Hepatocyte (in vitro differentiated cells): Measurements from ENCODE around the gene SLC12A8. TPM values are rescaled to one million over a fixed set of nuclear protein-coding genes. Genes with fewer than 3 reads are reported as not detected.
A peak's percentile ranks its signal among the peaks of the same experiment; 100 is the strongest.

Experiments used
- DNase-seq: peaks from one replicate; pipeline ENCODE4 v3.0.0-alpha.2; 2016; ENCODE audit warnings: low spot score
- H2AFZ ChIP-seq: fragments of 200-600 bp; sonication (generic); 2 replicates; pipeline ENCODE4 v1.6.0; 2016; ENCODE audit warnings: antibody characterized with exemption, mild to moderate bottlenecking
- H3K27ac ChIP-seq: fragments of 200-600 bp; sonication (generic); 2 replicates; pipeline ENCODE4 v1.5.1; 2016; ENCODE audit warnings: mild to moderate bottlenecking
- H3K27me3 ChIP-seq: fragments of 200-600 bp; sonication (generic); 2 replicates; pipeline ENCODE4 v1.6.1; 2016
- H3K36me3 ChIP-seq: fragments of 200-600 bp; sonication (generic); replicated peaks from 2 replicates; pipeline ENCODE4 v1.5.1; 2016; ENCODE audit warnings: low read depth; ENCODE audit not compliant: insufficient read depth
- H3K4me1 ChIP-seq: fragments of 200-600 bp; sonication (generic); 2 replicates; pipeline ENCODE4 v1.5.1; 2016; ENCODE audit warnings: mild to moderate bottlenecking, moderate library complexity; ENCODE audit not compliant: insufficient read depth
- H3K4me2 ChIP-seq: fragments of 200-600 bp; sonication (generic); 2 replicates; pipeline ENCODE4 v1.6.0; 2016
- H3K4me3 ChIP-seq: fragments of 200-600 bp; sonication (generic); 2 replicates; pipeline ENCODE4 v1.5.1; 2016; ENCODE audit warnings: mild to moderate bottlenecking
- H3K79me2 ChIP-seq: fragments of 200-600 bp; sonication (generic); 2 replicates; pipeline ENCODE4 v1.6.0; 2017; ENCODE audit warnings: mild to moderate bottlenecking
- H3K9me2 ChIP-seq: fragments of 200-600 bp; sonication (generic); replicated peaks from 2 replicates; pipeline ENCODE4 v1.6.0; 2017; ENCODE audit warnings: mild to moderate bottlenecking; ENCODE audit not compliant: insufficient read depth
- H3K9me3 ChIP-seq: fragments of 200-600 bp; sonication (generic); 2 replicates; pipeline ENCODE4 v1.5.1; 2016; ENCODE audit warnings: low read depth, mild to moderate bottlenecking
- H4K20me1 ChIP-seq: fragments of 200-600 bp; sonication (generic); 2 replicates; pipeline ENCODE4 v1.6.0; 2016; ENCODE audit warnings: mild to moderate bottlenecking; ENCODE audit not compliant: insufficient read depth, poor library complexity, severe bottlenecking
- EZH2 ChIP-seq: fragments of 200-600 bp; sonication (generic); IDR thresholded peaks from 2 replicates; pipeline ENCODE4 v1.6.1; 2016; ENCODE audit warnings: antibody characterized with exemption, mild to moderate bottlenecking, borderline replicate concordance
- EZH2phosphoT487 ChIP-seq: fragments of 200-600 bp; sonication (generic); IDR thresholded peaks from one replicate; pipeline ENCODE4 v1.6.1; 2018; ENCODE audit warnings: antibody characterized with exemption, mild to moderate bottlenecking, low read depth, moderate library complexity; ENCODE audit not compliant: unreplicated experiment, severe bottlenecking
- WGBS: methylation state at CpG from one replicate; pipeline ENCODE4 v1.1.6; 2016; ENCODE audit warnings: low lambda C conversion rate; ENCODE audit errors: missing lambda C conversion rate; 5-methylcytosine and 5-hydroxymethylcytosine counted together
- polyA plus RNA-seq: library from polyadenylated mRNA; unstranded; fragments of >200 nt; fragmentation: Nextera tagmentation; extraction: Ambion mirVana; gene quantifications from 2 replicates; pipeline ENCODE4 v1.2.1, GENCODE V29; 2016
- total RNA-seq: library from RNA; depleted of rRNA; stranded (reverse); fragments of >200 nt; gene quantifications from 2 replicates; pipeline ENCODE4 v1.2.3, GENCODE V29; 2014
- TF ChIP-seq, protein P1 (sequence below): fragments of 200-600 bp; sonication (generic); IDR thresholded peaks from 2 replicates; pipeline ENCODE4 v1.5.1; 2016; ENCODE audit warnings: antibody characterized with exemption, mild to moderate bottlenecking; ENCODE audit not compliant: poor library complexity

Gene SLC12A8
- total and polyA plus RNA-seq, 2 experiments from 2014 or later: 18.9 to 20.0 TPM

GRCh38 chr3:125143538-125143937, 69.0 kb downstream of the SLC12A8 start:
- TF ChIP-seq, protein P1, sequence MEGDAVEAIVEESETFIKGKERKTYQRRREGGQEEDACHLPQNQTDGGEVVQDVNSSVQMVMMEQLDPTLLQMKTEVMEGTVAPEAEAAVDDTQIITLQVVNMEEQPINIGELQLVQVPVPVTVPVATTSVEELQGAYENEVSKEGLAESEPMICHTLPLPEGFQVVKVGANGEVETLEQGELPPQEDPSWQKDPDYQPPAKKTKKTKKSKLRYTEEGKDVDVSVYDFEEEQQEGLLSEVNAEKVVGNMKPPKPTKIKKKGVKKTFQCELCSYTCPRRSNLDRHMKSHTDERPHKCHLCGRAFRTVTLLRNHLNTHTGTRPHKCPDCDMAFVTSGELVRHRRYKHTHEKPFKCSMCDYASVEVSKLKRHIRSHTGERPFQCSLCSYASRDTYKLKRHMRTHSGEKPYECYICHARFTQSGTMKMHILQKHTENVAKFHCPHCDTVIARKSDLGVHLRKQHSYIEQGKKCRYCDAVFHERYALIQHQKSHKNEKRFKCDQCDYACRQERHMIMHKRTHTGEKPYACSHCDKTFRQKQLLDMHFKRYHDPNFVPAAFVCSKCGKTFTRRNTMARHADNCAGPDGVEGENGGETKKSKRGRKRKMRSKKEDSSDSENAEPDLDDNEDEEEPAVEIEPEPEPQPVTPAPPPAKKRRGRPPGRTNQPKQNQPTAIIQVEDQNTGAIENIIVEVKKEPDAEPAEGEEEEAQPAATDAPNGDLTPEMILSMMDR: no peak
- TF ChIP-seq EZH2phosphoT487 (no peak), EZH2 (no peak)
- H3K27ac ChIP-seq: no peak overlapping the region
- no peaks in the 10 kb centered on the region for H3K79me2 ChIP-seq
- H4K20me1 ChIP-seq: no peaks in the 10 kb centered on the region
- 83% methylated on average over 3 of the region's 3 CpGs for WGBS
- no peak for DNase-seq
- peaks cover 19% of the 10 kb centered on the region for H3K4me1 ChIP-seq
- no peaks in the 10 kb centered on the region for H3K9me3 ChIP-seq
- H2AFZ ChIP-seq: no peak overlapping the region
- no peak overlapping the region for H3K4me2 ChIP-seq
- no peaks in the 10 kb centered on the region for H3K36me3 ChIP-seq
- H3K9me2 ChIP-seq: no peaks in the 10 kb centered on the region
- H3K27me3 ChIP-seq: no peaks in the 10 kb centered on the region
- no peak overlapping the region for H3K4me3 ChIP-seq

GRCh38 chr3:125142940-125143339, 69.6 kb downstream of the SLC12A8 start:
- no peak overlapping the region for H3K27ac ChIP-seq
- DNase-seq: no peak
- TF ChIP-seq, protein P1: no peak
- no peak for TF ChIP-seq EZH2phosphoT487
- TF ChIP-seq EZH2: no peak
- no peak overlapping the region for H3K4me2 ChIP-seq
- no peaks in the 10 kb centered on the region for H3K36me3 ChIP-seq
- no peaks in the 10 kb centered on the region for H3K9me2 ChIP-seq
- H3K9me3 ChIP-seq: no peaks in the 10 kb centered on the region
- no peak overlapping the region for H3K4me3 ChIP-seq
- 86% methylated on average over 6 of the region's 6 CpGs for WGBS
- peaks cover 19% of the 10 kb centered on the region for H3K4me1 ChIP-seq
- no peak overlapping the region for H2AFZ ChIP-seq
- no peaks in the 10 kb centered on the region for H3K27me3 ChIP-seq
- no peaks in the 10 kb centered on the region for H3K79me2 ChIP-seq
- no peaks in the 10 kb centered on the region for H4K20me1 ChIP-seq

GRCh38 chr3:125142420-125142778, 70.1 kb downstream of the SLC12A8 start:
- no peaks in the 10 kb centered on the region for H3K9me3 ChIP-seq
- H3K9me2 ChIP-seq: no peaks in the 10 kb centered on the region
- no peaks in the 10 kb centered on the region for H4K20me1 ChIP-seq
- no peak overlapping the region for H3K27ac ChIP-seq
- TF ChIP-seq, protein P1: no peak
- no peak for TF ChIP-seq EZH2phosphoT487
- TF ChIP-seq EZH2: no peak
- no peaks in the 10 kb centered on the region for H3K27me3 ChIP-seq
- WGBS: 80% methylated on average over 12 of the region's 12 CpGs
- H3K4me2 ChIP-seq: peak overlapping the region; percentile 75
- H3K79me2 ChIP-seq: no peaks in the 10 kb centered on the region
- H3K4me1 ChIP-seq: peaks cover 19% of the 10 kb centered on the region
- peak overlapping the region; percentile 87 for H2AFZ ChIP-seq
- H3K36me3 ChIP-seq: no peaks in the 10 kb centered on the region
- no peak overlapping the region for H3K4me3 ChIP-seq
- no peak for DNase-seq
